ENCODE results near the gene SYDE2.

DNA sequence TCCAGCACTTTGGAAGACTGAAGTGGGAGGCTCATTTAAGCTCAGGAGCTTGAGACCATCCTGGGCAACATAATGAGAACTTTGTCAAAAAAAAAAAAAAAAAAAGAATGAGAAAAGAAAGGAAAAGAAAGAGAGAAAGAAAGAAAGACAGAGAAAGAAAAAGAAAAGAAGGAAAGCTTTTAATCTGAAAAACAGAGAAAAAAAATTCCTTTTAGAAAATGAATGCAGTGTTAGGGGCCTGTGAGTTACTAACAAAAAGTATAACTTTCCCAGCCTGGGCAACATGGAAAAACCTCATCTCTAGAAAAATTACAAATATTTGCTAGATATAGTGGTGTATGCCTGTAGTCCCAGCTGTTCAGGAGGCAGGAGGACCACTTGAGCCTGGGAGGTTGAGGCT, 15.9 kb upstream of the SYDE2 start:
- no peak for TF ChIP-seq CTCF (IDR thresholded peaks at IDR 0.05)
- TF ChIP-seq POLR2A (IDR thresholded peaks at IDR 0.05): no peak

All from Peyer's patch (tissue), 4 donors.